Left ventricle myocardium inferior (tissue), 1 donor: ENCODE results near the gene COL1A2. TPM values are rescaled to one million over a fixed set of nuclear protein-coding genes. Genes with fewer than 3 reads are reported as not detected.

Experiments used
- DNase-seq: peaks from one replicate; pipeline ENCODE4 v3.0.0-alpha.2; 2020
- H3K27ac ChIP-seq: fragments of 200-600 bp; replicated peaks from 2 replicates; pipeline ENCODE4 v1.8.0; 2021
- H3K27me3 ChIP-seq: fragments of 200-600 bp; 2 replicates; pipeline ENCODE4 v1.8.0; 2021; ENCODE audit warnings: low read depth
- H3K36me3 ChIP-seq: fragments of 200-600 bp; 2 replicates; pipeline ENCODE4 v1.8.0; 2021
- H3K4me1 ChIP-seq: fragments of 200-600 bp; 2 replicates; pipeline ENCODE4 v1.8.0; 2021
- H3K4me3 ChIP-seq: fragments of 200-600 bp; 2 replicates; pipeline ENCODE4 v1.8.0; 2021; ENCODE audit warnings: mild to moderate bottlenecking, moderate library complexity
- H3K9me3 ChIP-seq: fragments of 200-600 bp; replicated peaks from 2 replicates; pipeline ENCODE4 v1.8.0; 2021
- CTCF ChIP-seq: fragments of 200-600 bp; IDR thresholded peaks from 2 replicates; pipeline ENCODE4 v1.8.0; 2021; ENCODE audit warnings: antibody characterized with exemption, mild to moderate bottlenecking, borderline replicate concordance
- intact Hi-C: fragments of 100-400 bp; cut with micrococcal nuclease; formaldehyde crosslinking; loops from one replicate; pipeline ENCODE4 v1.11.0; 2022
- total RNA-seq: library from RNA; stranded (reverse); fragmentation: NEBNext Ultra II Directional; extraction: Animal tissue kit (Norgen Biotek cat#: 25700); gene quantifications from one replicate; pipeline ENCODE4 v1.2.1, GENCODE V29; 2021
- donor health status: DM: no; HTN: yes; CAD: no; lungs with severe emphysema.

COL1A2 gene
- total RNA-seq, 1 donor from 2014 or later = 96.6 TPM

- H3K36me3 ChIP-seq = no peaks in the 10 kb centered on the region
- intact Hi-C loops = no loop called here
- H3K27ac ChIP-seq = no peak overlapping the region
- peaks cover 16% of the 10 kb centered on the region for H3K27me3 ChIP-seq
- no peak overlapping the region for H3K4me3 ChIP-seq
- DNase-seq = no peak
- H3K4me1 ChIP-seq = no peaks in the 10 kb centered on the region
- TF ChIP-seq CTCF = no peak
- peaks cover 14% of the 10 kb centered on the region for H3K9me3 ChIP-seq
Measured at GRCh38 chr7:94476251-94476840, 81.7 kb downstream of the COL1A2 start.

GRCh38 chr7:94477878-94478277, 83.2 kb downstream of the COL1A2 start:
- TF ChIP-seq CTCF = no peak
- DNase-seq = no peak
- intact Hi-C loops = no loop called here

GRCh38 chr7:94478648-94479214, 84.0 kb downstream of the COL1A2 start:
- intact Hi-C loops = no loop called here
- no peak for TF ChIP-seq CTCF

More at GRCh38 chr7:94477878-94478277, 83.2 kb downstream of the COL1A2 start:
- no peaks in the 10 kb centered on the region for H3K36me3 ChIP-seq
- no peak overlapping the region for H3K4me3 ChIP-seq
- peaks cover 16% of the 10 kb centered on the region for H3K27me3 ChIP-seq
- H3K4me1 ChIP-seq = peaks cover 5% of the 10 kb centered on the region
- no peak overlapping the region for H3K27ac ChIP-seq
- H3K9me3 ChIP-seq = no peaks in the 10 kb centered on the region

More at GRCh38 chr7:94478648-94479214, 84.0 kb downstream of the COL1A2 start:
- H3K4me1 ChIP-seq = peaks cover 5% of the 10 kb centered on the region
- no peak overlapping the region for H3K27ac ChIP-seq
- DNase-seq = no peak
- no peaks in the 10 kb centered on the region for H3K9me3 ChIP-seq
- H3K4me3 ChIP-seq = no peak overlapping the region
- H3K36me3 ChIP-seq = no peaks in the 10 kb centered on the region
- peaks cover 16% of the 10 kb centered on the region for H3K27me3 ChIP-seq

Other genes starting within 250 kb of the COL1A2 start
- 19.2 TPM for gene CASD1, start 114.9 kb downstream of the COL1A2 start, total RNA-seq